Panc1 (cell line): ENCODE data around the gene ZFPL1. TPM values are rescaled to one million over a fixed set of nuclear protein-coding genes. Genes with fewer than 3 reads are reported as not detected.

Source experiments
- ATAC-seq: fragments of 200-7000 bp; cut with Tn5 transposase; 2 replicates; pipeline ENCODE4 v1.9.1; 2020; ENCODE audit warnings: mild to moderate bottlenecking, moderate library complexity
- BruUV-seq: library from RNA; stranded (reverse); fragments of 400-500 nt; replicated peaks from 2 replicates; lab custom pipeline; 2021; lab: Mats Ljungman, UMichigan
- CTCF ChIA-PET: fragments of 300-600 bp; sonication (Branson Sonifier 250); formaldehyde crosslinking; loops from one replicate; lab custom pipeline; 2022; ENCODE audit warnings: antibody characterized with exemption; lab: Charles Lee
- POLR2A ChIA-PET: fragments of 300-600 bp; sonication (Branson Sonifier 250); formaldehyde crosslinking; loops from one replicate; lab custom pipeline; 2022; ENCODE audit warnings: antibody characterized with exemption; lab: Charles Lee
- DNase-seq: peaks from one replicate; pipeline ENCODE4 v3.0.0-alpha.2; 2010; ENCODE audit warnings: low read depth, low spot score
- H3K27ac ChIP-seq: 2 replicates; pipeline ENCODE4 v1.5.1; 2011; ENCODE audit warnings: mild to moderate bottlenecking, low read length, inconsistent platforms
- H3K27me3 ChIP-seq: fragments of 200-500 bp; sonication (Bioruptor generic); 2 replicates; pipeline ENCODE4 v1.6.0; 2014; ENCODE audit warnings: low read length, inconsistent platforms; ENCODE audit not compliant: control insufficient read depth, insufficient read depth
- H3K36me3 ChIP-seq: fragments of 200-500 bp; sonication (Bioruptor generic); 2 replicates; pipeline ENCODE4 v1.5.1; 2014; ENCODE audit warnings: inconsistent platforms, mild to moderate bottlenecking, low read length, moderate library complexity; ENCODE audit not compliant: control insufficient read depth, insufficient read depth
- H3K4me1 ChIP-seq: 2 replicates; pipeline ENCODE4 v1.5.1; 2011; ENCODE audit warnings: inconsistent platforms, mild to moderate bottlenecking, low read length, moderate library complexity; ENCODE audit not compliant: control insufficient read depth, insufficient read depth
- H3K4me3 ChIP-seq, 2 experiments: 2 replicates each; pipeline ENCODE4 v1.5.1; 2011 to 2012; ENCODE audit warnings: low read depth in 2 of 2, low read length in 2 of 2, mild to moderate bottlenecking in 2 of 2, inconsistent platforms in 1 of 2, moderate library complexity in 1 of 2
- H3K9me3 ChIP-seq: fragments of 200-500 bp; sonication (Bioruptor generic); 2 replicates; pipeline ENCODE4 v1.5.1; 2014; ENCODE audit warnings: low read depth, mild to moderate bottlenecking, inconsistent platforms, low read length, moderate library complexity; ENCODE audit not compliant: control insufficient read depth, insufficient read depth
- CTCF ChIP-seq: fragments of 450-650 bp; IDR thresholded peaks from 2 replicates; pipeline ENCODE4 v1.5.1; 2017; ENCODE audit warnings: mild to moderate bottlenecking
- POLR2AphosphoS5 ChIP-seq: IDR thresholded peaks from 2 replicates; pipeline ENCODE4 v1.6.1; 2012; ENCODE audit warnings: mild to moderate bottlenecking, low read depth, low read length, moderate library complexity
- REST ChIP-seq, 2 experiments: IDR thresholded peaks; 2 replicates each; pipeline ENCODE4 v1.6.1; 2011 to 2012; ENCODE audit warnings: low read depth in 2 of 2, control low read depth in 1 of 2, low read length in 1 of 2, mild to moderate bottlenecking in 1 of 2, moderate library complexity in 1 of 2; ENCODE audit not compliant: insufficient read depth in 1 of 2
- SIN3A ChIP-seq: IDR thresholded peaks from 2 replicates; pipeline ENCODE4 v1.6.1; 2012; ENCODE audit warnings: low read depth, mild to moderate bottlenecking, low read length, moderate library complexity, borderline replicate concordance; ENCODE audit not compliant: insufficient read depth
- TCF7L2 ChIP-seq: IDR thresholded peaks from 2 replicates; pipeline ENCODE4 v1.6.1; 2011; ENCODE audit warnings: mild to moderate bottlenecking, low read depth, low read length, inconsistent platforms
- in situ Hi-C: cut with HindIII; loops from 2 replicates; pipeline ENCODE4 v1.10.0; 2016; ENCODE audit warnings: low sequenced_read_pairs, low pct_unique_long_range_greater_than_20kb
- intact Hi-C: fragments of 100-400 bp; cut with micrococcal nuclease; formaldehyde crosslinking; loops from one replicate; pipeline ENCODE4 v1.10.0; 2022; ENCODE audit not compliant: unreplicated experiment
- total RNA-seq: library from RNA; stranded (reverse); gene quantifications from one replicate; pipeline ENCODE4 v1.2.1, GENCODE V29; 2021; ENCODE audit not compliant: unreplicated experiment

ZFPL1 gene
- total RNA-seq, 1 experiment from 2014 or later, result 68.4 TPM

GRCh38 chr11:65087827-65088226 is 3.8 kb downstream of the ZFPL1 start:
- no peaks in the 10 kb centered on the region for H3K27me3 ChIP-seq
- H3K4me1 ChIP-seq, result peaks cover 11% of the 10 kb centered on the region
- CTCF ChIA-PET, result no interaction called here
- DNase-seq (no peak), ATAC-seq (no peak)
- intact Hi-C loops (no loop called here), in situ Hi-C loops (no loop called here)
- no peak overlapping the region for H3K27ac ChIP-seq
- no TSS peak for BruUV-seq
- TF ChIP-seq REST (IDR thresholded peaks at IDR 0.05; ENCODE audit: insufficient read depth in 1 of 2, low read depth in 2 of 2, low read length in 1 of 2) (no peak), SIN3A (no peak), POLR2AphosphoS5 (no peak), CTCF (no peak), TCF7L2 (no peak)
- peaks cover 3% of the 10 kb centered on the region; the same call in 1 of the 2 replicates for H3K36me3 ChIP-seq
- no peaks in the 10 kb centered on the region for H3K9me3 ChIP-seq
- no peak overlapping the region for H3K4me3 ChIP-seq
- POLR2A ChIA-PET, result no interaction called here

- DNase-seq (no peak), ATAC-seq (no peak)
- ChIA-PET CTCF (no interaction called here), POLR2A (interaction anchor here (0.6 kb wide), 1 partner anchor 41 kb away, joined by 3 read pairs; no protein-coding TSS in a partner anchor)
- H3K36me3 ChIP-seq, result peaks cover 3% of the 10 kb centered on the region; the same call in 1 of the 2 replicates
- intact Hi-C loops, result no loop called here
- no peaks in the 10 kb centered on the region for H3K27me3 ChIP-seq
- peaks cover 7% of the 10 kb centered on the region; the same call in 1 of the 2 replicates for H3K4me1 ChIP-seq
- no peak overlapping the region for H3K27ac ChIP-seq
- TF ChIP-seq SIN3A (no peak), POLR2AphosphoS5 (no peak), CTCF (no peak), TCF7L2 (no peak), REST (IDR thresholded peaks at IDR 0.05; ENCODE audit: insufficient read depth in 1 of 2, low read depth in 2 of 2, low read length in 1 of 2) (no peak)
- in situ Hi-C loops, result no loop called here
- H3K4me3 ChIP-seq, result no peak overlapping the region
- H3K9me3 ChIP-seq, result no peaks in the 10 kb centered on the region
- BruUV-seq, result no TSS peak
These were observed 5.6 kb downstream of the ZFPL1 start for GRCh38 chr11:65089621-65090020.
